ENCODE data around the gene MIER2.

Gene MIER2

DNA sequence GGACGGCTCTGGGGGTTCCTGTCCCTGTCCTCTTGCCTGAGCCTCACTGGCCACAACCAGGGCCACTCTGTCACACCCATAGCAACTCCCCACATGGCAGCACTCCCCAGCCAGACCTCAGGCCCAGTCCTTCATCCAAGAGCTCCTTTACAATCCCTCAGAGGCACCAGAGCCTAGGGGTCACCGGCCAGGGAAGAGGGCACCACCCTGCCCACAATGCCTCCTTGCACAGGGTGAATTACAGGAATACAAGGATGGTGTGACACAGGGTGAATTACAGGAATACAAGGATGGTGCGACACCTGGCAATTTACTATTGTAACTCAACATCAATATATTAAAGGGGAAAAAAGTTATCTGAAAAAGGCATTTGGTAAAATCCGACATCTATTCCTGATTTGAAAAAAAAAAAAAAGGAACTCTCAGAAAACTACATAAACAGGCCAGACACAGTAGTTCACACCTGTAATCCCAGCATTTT lies 16.5 kb downstream of the MIER2 start:
- no peak for DNase-seq

DNA sequence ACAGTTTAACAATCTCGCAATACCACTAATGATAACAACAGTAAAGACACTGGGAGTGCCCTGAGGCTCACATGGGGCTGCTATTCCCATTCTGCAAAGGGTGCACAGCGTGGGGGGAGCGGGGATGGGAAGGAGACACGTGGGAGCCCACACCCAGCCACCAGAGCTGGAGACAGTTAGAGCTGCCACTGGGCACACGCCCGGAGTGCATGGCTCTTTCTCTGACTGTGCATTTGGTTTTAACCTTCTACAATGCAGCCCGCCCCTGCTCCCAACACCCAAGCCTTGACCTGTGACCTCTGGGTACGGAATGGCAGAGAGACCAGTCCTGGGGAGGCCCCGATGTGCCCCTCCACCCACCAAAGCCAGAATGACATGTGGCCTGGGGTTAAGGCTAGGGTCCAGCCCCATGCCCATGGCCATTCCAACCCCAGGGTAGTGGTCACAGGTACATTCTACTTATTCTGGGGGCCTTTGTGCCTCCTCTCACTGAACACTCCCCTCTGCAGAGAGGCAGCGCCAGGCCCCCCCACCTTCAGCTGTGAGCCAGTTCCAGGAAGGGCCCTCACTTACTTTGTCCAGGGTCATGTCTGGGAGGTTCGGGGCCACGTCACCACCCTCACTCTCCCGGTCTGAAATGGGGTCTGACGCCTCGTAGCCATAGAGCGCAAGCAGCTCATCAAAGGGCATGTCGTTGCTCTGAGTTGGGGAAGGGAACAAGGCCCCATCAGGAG lies 17.1 kb downstream of the MIER2 start:
- no peak for DNase-seq

DNA sequence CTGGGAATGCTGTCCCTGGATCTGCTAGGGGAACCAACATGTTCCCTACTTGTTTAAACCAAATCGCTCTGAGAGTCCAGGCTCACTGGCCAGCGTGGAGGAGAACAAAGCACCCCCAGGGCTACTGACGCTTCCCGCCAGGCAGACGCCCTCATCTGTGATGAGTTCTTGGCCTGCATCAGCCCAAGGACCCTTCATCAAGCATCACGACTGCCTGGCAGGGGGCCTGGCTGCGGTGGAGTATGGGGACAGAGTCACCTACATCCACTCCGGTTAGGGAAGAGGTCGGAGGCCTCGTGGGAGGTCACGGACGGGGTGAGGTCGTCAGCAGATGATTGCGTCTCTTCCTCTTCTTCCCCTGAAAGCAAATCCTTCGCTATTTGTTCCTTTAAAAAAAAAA lies 17.7 kb downstream of the MIER2 start:
- DNase-seq = no peak

- no peak for DNase-seq
Measured at GRCh38 chr19:325937-326565, 18.5 kb downstream of the MIER2 start.

DNA sequence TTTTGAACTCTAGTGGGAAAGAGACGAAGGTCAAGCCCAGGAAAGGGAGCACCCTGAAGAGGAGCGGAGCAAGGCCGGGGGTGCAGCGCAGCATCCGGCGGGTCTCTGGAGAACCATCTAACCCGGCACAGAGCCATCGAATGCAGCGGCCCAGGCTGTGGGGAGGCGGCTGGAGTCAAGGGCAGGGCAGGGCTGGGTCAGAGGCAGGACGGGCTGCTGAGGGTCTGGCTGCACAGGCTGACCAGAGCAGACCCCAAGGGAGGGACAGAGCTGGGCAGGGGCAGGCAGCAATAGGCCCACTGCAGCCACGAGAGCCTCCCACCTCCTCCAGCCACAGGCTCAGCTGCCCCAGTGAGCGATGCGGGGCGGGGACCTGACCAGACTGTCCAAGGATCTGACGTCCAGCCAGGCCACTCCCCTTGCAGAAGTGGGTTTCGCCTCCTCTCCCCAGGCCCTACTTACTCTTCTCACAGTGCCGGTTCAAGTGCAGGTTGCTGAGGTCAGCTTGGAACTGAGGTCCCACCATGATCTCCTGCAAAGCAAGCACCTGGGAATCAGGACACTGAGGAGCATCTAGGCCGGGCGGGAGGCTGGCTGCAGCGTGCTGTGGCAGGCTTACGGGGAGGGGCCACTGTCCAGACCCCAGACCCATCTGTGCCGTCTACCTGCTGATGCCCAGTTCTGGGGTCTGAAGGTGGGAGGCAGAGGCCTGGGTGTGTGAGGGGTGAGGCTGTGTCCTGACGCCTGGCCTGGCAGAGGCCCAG lies 19.2 kb downstream of the MIER2 start:
- DNase-seq = no peak

DNA sequence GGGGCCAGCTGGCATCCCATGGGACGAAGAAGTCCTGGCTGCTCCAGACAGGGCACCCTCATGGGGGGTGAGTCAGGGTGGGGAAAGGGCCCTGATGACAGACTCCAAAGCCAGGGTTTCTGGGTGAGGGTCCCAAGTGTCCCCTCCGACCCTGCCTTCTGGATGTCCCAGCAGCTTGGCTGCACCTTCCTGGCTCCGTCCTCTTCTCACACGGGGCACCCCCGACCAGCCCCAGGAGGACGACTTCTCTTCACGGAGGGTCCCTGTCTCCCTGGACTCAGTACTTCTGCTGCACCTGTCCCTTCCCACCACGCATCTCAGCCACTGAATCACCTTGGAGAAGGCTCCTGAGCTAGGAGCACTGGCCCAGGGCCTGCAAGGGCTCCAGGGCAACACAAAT lies 19.9 kb downstream of the MIER2 start:
- no peak for DNase-seq

GRCh38 chr19:322616-323015 lies 22.0 kb downstream of the MIER2 start:
- DNase-seq = no peak

DNA sequence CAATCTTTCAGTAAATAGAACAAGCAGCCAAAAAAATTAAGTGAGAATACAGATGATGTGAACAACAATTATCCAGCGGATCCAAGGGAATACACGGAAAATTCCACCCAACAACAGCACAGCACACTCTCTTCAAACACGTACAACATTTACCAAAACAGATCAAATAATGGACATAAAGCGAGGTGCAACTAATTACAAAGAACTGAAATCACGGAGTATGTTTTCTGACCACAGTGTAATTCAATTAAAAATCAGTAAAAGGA lies 26.2 kb downstream of the MIER2 start:
- DNase-seq = no peak

- DNase-seq = no peak
Measured at GRCh38 chr19:317710-318508, 26.7 kb downstream of the MIER2 start.

DNA sequence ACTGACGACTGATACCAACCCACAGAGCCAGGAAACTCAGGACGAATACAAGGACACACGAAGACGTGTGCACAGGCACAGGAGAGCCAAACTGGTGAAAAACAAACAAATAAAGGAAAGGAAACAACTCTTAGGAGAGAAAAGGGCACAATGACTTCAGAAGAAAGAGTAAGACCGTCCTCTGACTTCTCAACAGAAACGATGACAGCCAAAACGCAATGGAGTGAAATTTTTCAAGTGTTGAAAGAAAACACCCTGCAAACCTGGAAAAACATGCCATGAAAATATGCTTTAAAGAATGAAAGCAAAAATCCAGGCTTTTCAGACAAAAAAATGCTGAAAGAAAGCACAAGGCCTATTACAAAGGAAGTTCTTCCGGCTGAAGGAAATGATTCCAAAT lies 28.8 kb downstream of the MIER2 start:
- no peak for DNase-seq

- no peak for DNase-seq
Measured at GRCh38 chr19:313988-314815, 30.4 kb downstream of the MIER2 start.

- no peak for DNase-seq
Measured at GRCh38 chr19:313169-313987, 31.2 kb downstream of the MIER2 start.

DNA sequence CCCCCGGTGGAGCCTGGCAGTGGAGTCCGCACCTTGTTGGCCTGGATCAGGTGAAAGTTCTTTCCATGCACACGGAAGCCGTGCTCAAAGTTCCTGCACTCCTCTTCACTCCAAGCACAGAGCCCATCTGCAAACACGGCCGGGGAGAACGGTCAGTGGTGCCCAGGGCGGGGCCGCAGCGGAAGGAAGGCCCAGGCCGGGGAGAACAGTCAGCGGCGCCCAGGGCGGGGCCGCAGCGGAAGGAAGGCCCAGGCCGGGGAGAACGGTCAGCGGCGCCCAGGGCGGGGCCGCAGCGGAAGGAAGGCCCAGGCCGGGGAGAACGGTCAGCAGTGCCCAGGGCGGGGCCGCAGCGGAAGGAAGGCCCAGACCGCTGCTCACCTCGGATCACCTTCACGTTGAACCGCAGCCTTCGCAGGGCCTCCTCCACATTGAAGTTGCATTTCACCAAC lies 32.8 kb downstream of the MIER2 start:
- DNase-seq = no peak

- no peak for DNase-seq
Measured at GRCh38 chr19:310781-311496, 33.7 kb downstream of the MIER2 start.

- no peak for DNase-seq
Measured at GRCh38 chr19:310141-310651, 34.4 kb downstream of the MIER2 start.

DNA sequence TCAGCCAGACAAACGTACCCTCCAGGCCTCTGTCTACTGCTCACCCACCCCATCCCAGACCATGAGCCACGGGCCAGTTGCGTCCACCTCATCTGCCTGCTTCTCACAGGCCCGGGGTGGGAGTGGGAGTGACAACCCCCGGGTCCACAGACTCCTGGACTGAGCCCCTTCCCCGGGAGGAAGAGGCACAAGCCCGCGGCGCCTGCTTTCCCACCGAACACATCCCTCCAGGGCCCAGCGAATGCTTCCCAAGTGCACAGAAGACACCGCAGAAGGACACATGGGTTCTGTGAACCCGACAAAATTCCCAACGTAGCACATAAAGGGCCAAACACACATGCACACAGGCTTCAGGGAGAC lies 35.4 kb downstream of the MIER2 start:
- DNase-seq = no peak

DNA sequence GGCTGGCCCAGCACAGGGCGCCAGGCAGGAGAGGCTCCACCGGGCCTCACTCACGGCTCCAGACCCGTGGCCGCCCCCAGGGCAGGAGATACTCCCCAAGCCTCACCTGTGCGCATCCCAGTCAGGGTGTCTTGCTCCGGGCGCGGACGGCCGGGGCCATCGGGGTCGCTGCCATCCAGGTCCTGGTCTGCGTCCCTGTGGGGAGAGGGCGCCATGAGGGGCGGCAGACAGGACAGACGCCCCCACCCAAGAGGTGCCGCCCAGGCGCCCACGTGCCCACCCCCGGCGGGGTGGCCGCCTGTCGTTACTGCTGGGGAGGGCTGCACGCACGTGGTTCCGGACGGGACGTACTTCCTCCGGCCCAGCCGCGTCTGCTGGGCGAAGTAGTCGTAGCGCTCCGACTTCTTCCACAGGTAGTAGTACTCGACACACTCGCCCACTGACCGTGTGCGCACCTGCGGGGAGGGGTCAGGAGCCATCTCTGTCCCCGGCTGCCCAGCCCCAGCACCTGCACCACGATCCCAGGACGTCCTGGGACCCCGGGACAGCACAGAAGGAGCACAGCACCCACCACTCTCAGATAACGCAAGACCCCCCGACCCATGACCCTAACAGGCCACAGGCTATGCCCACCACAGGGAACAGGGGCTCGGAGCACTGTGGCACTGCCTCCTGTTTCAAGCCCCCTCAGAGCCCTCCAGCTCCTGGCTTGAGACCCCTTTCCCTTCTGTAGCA lies 36.0 kb downstream of the MIER2 start:
- no peak for DNase-seq

DNA sequence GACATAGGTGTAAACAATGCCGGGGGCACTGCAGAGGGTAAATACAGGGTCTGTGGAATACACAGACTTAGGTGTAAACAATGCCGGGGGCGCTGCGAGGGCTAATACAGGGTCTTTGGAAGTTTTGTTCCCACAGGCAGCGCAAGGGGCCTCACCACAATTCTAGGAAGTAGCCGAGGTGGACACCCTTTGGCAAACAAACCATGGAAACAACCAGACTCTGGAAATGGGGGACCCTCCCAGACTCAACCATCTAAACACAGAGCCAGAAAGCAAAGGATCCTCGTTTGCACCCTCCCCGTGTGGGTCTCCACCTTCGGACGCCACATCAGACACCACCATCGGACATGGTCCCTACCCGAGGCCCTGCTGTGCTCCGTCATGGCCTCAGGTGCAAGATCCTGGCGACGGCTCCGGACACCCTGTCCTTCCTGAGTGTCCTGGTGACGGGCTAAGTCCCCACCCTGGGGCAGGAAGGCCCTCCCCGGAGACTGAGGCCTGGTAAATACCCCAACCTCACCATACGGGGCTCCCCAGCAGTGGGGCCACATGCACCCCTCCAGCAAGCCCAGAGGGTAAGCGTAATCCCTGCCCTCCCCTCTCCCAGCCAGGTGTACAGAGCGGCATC lies 36.7 kb downstream of the MIER2 start:
- DNase-seq = no peak

- DNase-seq = no peak
Measured at GRCh38 chr19:307111-307531, 37.5 kb downstream of the MIER2 start.

Measured in suppressor macrophage treated with lipopolysaccharide for 1 hour (primary cell).